Endothelial cell of umbilical vein (primary cell): ENCODE results near the gene TFDP1.

ENCODE experiments used
- EZH2 ChIP-seq: IDR thresholded peaks from 2 replicates; pipeline ENCODE4 v1.6.1; 2012; ENCODE audit warnings: borderline replicate concordance, low read depth, mild to moderate bottlenecking, moderate library complexity, low read length, inconsistent platforms; ENCODE audit not compliant: severe bottlenecking
- FOS ChIP-seq: IDR thresholded peaks from 2 replicates; pipeline ENCODE4 v1.6.1; 2011; ENCODE audit warnings: mild to moderate bottlenecking, low read length, moderate library complexity, borderline replicate concordance; ENCODE audit not compliant: insufficient read depth
- MYC ChIP-seq: IDR thresholded peaks from one replicate; pipeline ENCODE4 v1.6.1; 2011; ENCODE audit warnings: mild to moderate bottlenecking, low read depth, low read length
- POLR2A ChIP-seq: IDR thresholded peaks from 2 replicates; pipeline ENCODE4 v1.6.1; 2012; ENCODE audit warnings: low read depth, mild to moderate bottlenecking, control low read depth, low read length
- POLR2AphosphoS5 ChIP-seq: IDR thresholded peaks from 2 replicates; pipeline ENCODE4 v1.6.1; 2012; ENCODE audit warnings: low read depth, mild to moderate bottlenecking, control low read depth, low read length, moderate library complexity; ENCODE audit not compliant: insufficient read depth
- TF ChIP-seq, protein P1 (sequence below), 2 donors: IDR thresholded peaks; 1 replicate in 1 of 2; 2 replicates in 1 of 2; pipeline ENCODE4 v1.5.1; 2011; ENCODE audit warnings: low read length in 2 of 2, mild to moderate bottlenecking in 2 of 2, moderate library complexity in 2 of 2, control low read depth in 1 of 2, inconsistent platforms in 1 of 2, low read depth in 1 of 2; ENCODE audit not compliant: insufficient read depth in 1 of 2; ENCODE audit errors: extremely low read depth in 1 of 2

- TF ChIP-seq EZH2, result no peak
- TF ChIP-seq, protein P1, sequence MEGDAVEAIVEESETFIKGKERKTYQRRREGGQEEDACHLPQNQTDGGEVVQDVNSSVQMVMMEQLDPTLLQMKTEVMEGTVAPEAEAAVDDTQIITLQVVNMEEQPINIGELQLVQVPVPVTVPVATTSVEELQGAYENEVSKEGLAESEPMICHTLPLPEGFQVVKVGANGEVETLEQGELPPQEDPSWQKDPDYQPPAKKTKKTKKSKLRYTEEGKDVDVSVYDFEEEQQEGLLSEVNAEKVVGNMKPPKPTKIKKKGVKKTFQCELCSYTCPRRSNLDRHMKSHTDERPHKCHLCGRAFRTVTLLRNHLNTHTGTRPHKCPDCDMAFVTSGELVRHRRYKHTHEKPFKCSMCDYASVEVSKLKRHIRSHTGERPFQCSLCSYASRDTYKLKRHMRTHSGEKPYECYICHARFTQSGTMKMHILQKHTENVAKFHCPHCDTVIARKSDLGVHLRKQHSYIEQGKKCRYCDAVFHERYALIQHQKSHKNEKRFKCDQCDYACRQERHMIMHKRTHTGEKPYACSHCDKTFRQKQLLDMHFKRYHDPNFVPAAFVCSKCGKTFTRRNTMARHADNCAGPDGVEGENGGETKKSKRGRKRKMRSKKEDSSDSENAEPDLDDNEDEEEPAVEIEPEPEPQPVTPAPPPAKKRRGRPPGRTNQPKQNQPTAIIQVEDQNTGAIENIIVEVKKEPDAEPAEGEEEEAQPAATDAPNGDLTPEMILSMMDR (IDR thresholded peaks at IDR 0.05; ENCODE audit: extremely low read depth in 1 of 2, insufficient read depth in 1 of 2, low read depth in 1 of 2, low read length in 2 of 2), result no peak
- TF ChIP-seq POLR2AphosphoS5, result no peak
- no peak for TF ChIP-seq POLR2A
- TF ChIP-seq FOS, result no peak
- TF ChIP-seq MYC, result no peak
Observed at GRCh38 chr13:113645329-113645728, 60.8 kb downstream of the TFDP1 start.
